Mucosa of rectum (tissue), 2 donors: Measurements from ENCODE around the gene C11orf86.

Experiments used
- H3K27ac ChIP-seq, 2 donors: one replicate each; pipeline ENCODE4 v1.7.0; 2013; ENCODE audit warnings: inconsistent platforms in 2 of 2, low read depth in 2 of 2, low read length in 2 of 2
- H3K27me3 ChIP-seq, 2 donors: one replicate each; pipeline ENCODE4 v1.7.0; 2013; ENCODE audit warnings: low read length in 2 of 2; ENCODE audit not compliant: control insufficient read depth in 2 of 2, insufficient read depth in 2 of 2
- H3K36me3 ChIP-seq, 2 donors: one replicate each; pipeline ENCODE4 v1.7.0; 2013; ENCODE audit warnings: low read length in 2 of 2; ENCODE audit not compliant: control insufficient read depth in 2 of 2, insufficient read depth in 2 of 2
- H3K4me1 ChIP-seq, 2 donors: one replicate each; pipeline ENCODE4 v1.7.0; 2013; ENCODE audit warnings: low read length in 2 of 2, mild to moderate bottlenecking in 1 of 2; ENCODE audit not compliant: control insufficient read depth in 2 of 2, insufficient read depth in 2 of 2
- H3K4me3 ChIP-seq, 2 donors: one replicate each; pipeline ENCODE4 v1.7.0; 2013; ENCODE audit warnings: low read length in 2 of 2
- H3K9ac ChIP-seq, 2 donors: one replicate each; pipeline ENCODE4 v1.7.0; 2013; ENCODE audit warnings: low read length in 2 of 2, low read depth in 1 of 2, mild to moderate bottlenecking in 1 of 2
- H3K9me3 ChIP-seq, 2 donors: one replicate each; pipeline ENCODE4 v1.7.0; 2013; ENCODE audit warnings: low read length in 2 of 2; ENCODE audit not compliant: control insufficient read depth in 2 of 2
- donor health status: healthy.
- donor health status: Normal muscosa, but diverticular disease.

Gene C11orf86

GRCh38 chr11:66976925-66977324, 1.8 kb downstream of the C11orf86 start:
- no peaks in the 10 kb centered on the region for H3K36me3 ChIP-seq
- peak overlapping the region in 1 of 2 donors; percentile 54 for H3K4me3 ChIP-seq
- no peaks in the 10 kb centered on the region for H3K9me3 ChIP-seq
- H3K4me1 ChIP-seq, result peaks cover 0 to 4% of the 10 kb centered on the region in 2 donors
- no peak overlapping the region for H3K9ac ChIP-seq
- no peaks in the 10 kb centered on the region for H3K27me3 ChIP-seq
- no peak overlapping the region for H3K27ac ChIP-seq

GRCh38 chr11:66978229-66978628, 3.1 kb downstream of the C11orf86 start:
- Histone ChIP-seq H3K9ac (no peak overlapping the region), H3K27ac (no peak overlapping the region), H3K9me3 (no peaks in the 10 kb centered on the region), H3K27me3 (no peaks in the 10 kb centered on the region), H3K4me1 (peaks cover 0 to 9% of the 10 kb centered on the region in 2 donors), H3K36me3 (no peaks in the 10 kb centered on the region), H3K4me3 (no peak overlapping the region)

GRCh38 chr11:66978717-66979116, 3.6 kb downstream of the C11orf86 start:
- Histone ChIP-seq H3K9ac (no peak overlapping the region), H3K27me3 (no peaks in the 10 kb centered on the region), H3K36me3 (no peaks in the 10 kb centered on the region), H3K27ac (no peak overlapping the region), H3K9me3 (no peaks in the 10 kb centered on the region), H3K4me3 (no peak overlapping the region), H3K4me1 (peaks cover 0 to 12% of the 10 kb centered on the region in 2 donors)

GRCh38 chr11:66979336-66979980, 4.4 kb downstream of the C11orf86 start:
- Histone ChIP-seq H3K36me3 (no peaks in the 10 kb centered on the region), H3K4me3 (no peak overlapping the region), H3K4me1 (peaks cover 0 to 17% of the 10 kb centered on the region in 2 donors), H3K27ac (no peak overlapping the region), H3K9me3 (no peaks in the 10 kb centered on the region), H3K27me3 (no peaks in the 10 kb centered on the region), H3K9ac (no peak overlapping the region)

- no peaks in the 10 kb centered on the region for H3K9me3 ChIP-seq
- H3K36me3 ChIP-seq, result no peaks in the 10 kb centered on the region
- H3K4me3 ChIP-seq, result no peak overlapping the region
- peaks cover 0 to 17% of the 10 kb centered on the region in 2 donors for H3K4me1 ChIP-seq
- H3K27ac ChIP-seq, result no peak overlapping the region
- H3K27me3 ChIP-seq, result no peaks in the 10 kb centered on the region
- H3K9ac ChIP-seq, result no peak overlapping the region
Measured at GRCh38 chr11:66981976-66982578, 7.0 kb downstream of the C11orf86 start.

- H3K27ac ChIP-seq, result peak overlapping the region in 1 of 2 donors; percentile 38
- no peak overlapping the region for H3K4me3 ChIP-seq
- H3K9me3 ChIP-seq, result no peaks in the 10 kb centered on the region
- no peaks in the 10 kb centered on the region for H3K36me3 ChIP-seq
- no peak overlapping the region for H3K9ac ChIP-seq
- H3K27me3 ChIP-seq, result no peaks in the 10 kb centered on the region
- peaks cover 0 to 17% of the 10 kb centered on the region in 2 donors for H3K4me1 ChIP-seq
Measured at GRCh38 chr11:66983275-66983924, 8.3 kb downstream of the C11orf86 start.

- H3K27ac ChIP-seq, result no peak overlapping the region
- H3K27me3 ChIP-seq, result peaks cover 0 to 2% of the 10 kb centered on the region in 2 donors
- no peaks in the 10 kb centered on the region for H3K36me3 ChIP-seq
- H3K4me3 ChIP-seq, result no peak overlapping the region
- peaks cover 0 to 17% of the 10 kb centered on the region in 2 donors for H3K4me1 ChIP-seq
- H3K9me3 ChIP-seq, result no peaks in the 10 kb centered on the region
- no peak overlapping the region for H3K9ac ChIP-seq
Measured at GRCh38 chr11:66985508-66986177, 10.5 kb downstream of the C11orf86 start.

- Histone ChIP-seq H3K27ac (no peak overlapping the region), H3K4me3 (no peak overlapping the region), H3K4me1 (peaks cover 0 to 17% of the 10 kb centered on the region in 2 donors), H3K27me3 (peaks cover 0 to 2% of the 10 kb centered on the region in 2 donors), H3K36me3 (no peaks in the 10 kb centered on the region), H3K9ac (no peak overlapping the region), H3K9me3 (no peaks in the 10 kb centered on the region)
Measured at GRCh38 chr11:66986178-66986545, 11.1 kb downstream of the C11orf86 start.

- Histone ChIP-seq H3K27ac (no peak overlapping the region), H3K4me1 (peaks cover 0 to 10% of the 10 kb centered on the region in 2 donors), H3K36me3 (no peaks in the 10 kb centered on the region), H3K4me3 (no peak overlapping the region), H3K27me3 (peaks cover 0 to 2% of the 10 kb centered on the region in 2 donors), H3K9me3 (no peaks in the 10 kb centered on the region), H3K9ac (no peak overlapping the region)
Measured at GRCh38 chr11:66987158-66987620, 12.1 kb downstream of the C11orf86 start.
